H1 (cell line): ENCODE results near the gene OXNAD1. TPM values are rescaled to one million over a fixed set of nuclear protein-coding genes. Genes with fewer than 3 reads are reported as not detected.

Source experiments
- CTCF ChIA-PET: fragments of 300-600 bp; sonication (Branson Sonifier 250); formaldehyde crosslinking; loops from one replicate; lab custom pipeline; 2021; ENCODE audit not compliant: partially characterized antibody; lab: Charles Lee
- POLR2A ChIA-PET: fragments of 300-600 bp; sonication (Branson Sonifier 250); formaldehyde crosslinking; loops from one replicate; lab custom pipeline; 2021; ENCODE audit warnings: inconsistent platforms; ENCODE audit not compliant: partially characterized antibody; lab: Charles Lee
- DNase-seq, 2 experiments: peaks; one replicate each; pipeline versions ENCODE4 v3.0.0 to v3.0.0-alpha.2; 2010 to 2022; ENCODE audit warnings: low spot score in 2 of 2, low read depth in 1 of 2, mixed read lengths in 1 of 2
- FAIRE-seq: peaks from 2 replicates; lab custom pipeline; 2011; peaks lifted over from hg19 to GRCh38; lab: Jason Lieb, UNC
- H2AFZ ChIP-seq: 2 replicates; pipeline ENCODE4 v1.8.1; 2012; ENCODE audit warnings: low read length, inconsistent platforms
- H2AK5ac ChIP-seq: 2 replicates; pipeline ENCODE4 v1.6.1; 2013; ENCODE audit warnings: low read depth, low read length
- H2BK120ac ChIP-seq: replicated peaks from 2 replicates; pipeline ENCODE3; 2013; ENCODE audit warnings: low read depth, low read length, inconsistent platforms
- H2BK12ac ChIP-seq: 2 replicates; pipeline ENCODE4 v1.6.1; 2013; ENCODE audit warnings: low read depth, low read length
- H2BK15ac ChIP-seq: 2 replicates; pipeline ENCODE4 v1.6.1; 2013; ENCODE audit warnings: low read length
- H2BK20ac ChIP-seq: 2 replicates; pipeline ENCODE4 v1.6.1; 2013; ENCODE audit warnings: low read length
- H2BK5ac ChIP-seq: 2 replicates; pipeline ENCODE4 v1.6.1; 2013; ENCODE audit warnings: low read depth, low read length
- H3K14ac ChIP-seq: 2 replicates; pipeline ENCODE4 v1.6.1; 2013; ENCODE audit warnings: inconsistent platforms; ENCODE audit not compliant: insufficient read length
- H3K18ac ChIP-seq: 2 replicates; pipeline ENCODE4 v1.6.1; 2013; ENCODE audit warnings: low read length; ENCODE audit errors: extremely low read depth
- H3K23ac ChIP-seq: 2 replicates; pipeline ENCODE4 v1.6.1; 2013; ENCODE audit warnings: inconsistent platforms; ENCODE audit not compliant: insufficient read length
- H3K23me2 ChIP-seq: 2 replicates; pipeline ENCODE4 v1.6.1; 2013; ENCODE audit warnings: low read depth, low read length
- H3K27ac ChIP-seq: 2 replicates; pipeline ENCODE4 v1.6.1; 2011; ENCODE audit warnings: low read depth, low read length, inconsistent platforms
- H3K27me3 ChIP-seq, 4 experiments: replicated peaks in 1 of 4; 1 replicate in 1 of 4; 2 replicates in 3 of 4; pipeline versions ENCODE4 v1.6.1 to v1.8.1; 2011 to 2013; ENCODE audit warnings: low read length in 3 of 4, mild to moderate bottlenecking in 3 of 4, inconsistent platforms in 2 of 4, mixed read lengths in 2 of 4, moderate library complexity in 1 of 4; ENCODE audit not compliant: control insufficient read depth in 3 of 4, insufficient read depth in 3 of 4; ENCODE audit errors: extremely low read depth in 1 of 4
- H3K36me3 ChIP-seq, 4 experiments: 2 replicates each; pipeline versions ENCODE4 v1.6.1 to v1.8.1; 2011 to 2013; ENCODE audit warnings: mild to moderate bottlenecking in 4 of 4, low read length in 3 of 4, moderate library complexity in 2 of 4, control low read depth in 1 of 4, inconsistent platforms in 1 of 4; ENCODE audit not compliant: insufficient read depth in 4 of 4, control insufficient read depth in 2 of 4
- H3K4ac ChIP-seq: replicated peaks from 2 replicates; pipeline ENCODE3; 2013; ENCODE audit warnings: low read length, low read depth, mixed read lengths, inconsistent platforms; ENCODE audit not compliant: insufficient read length
- H3K4me1 ChIP-seq, 4 experiments: replicated peaks in 1 of 4; 1 replicate in 1 of 4; 2 replicates in 3 of 4; pipeline versions ENCODE4 v1.6.1 to v1.8.1; 2011 to 2013; ENCODE audit warnings: low read length in 3 of 4, inconsistent platforms in 2 of 4, mixed read lengths in 1 of 4; ENCODE audit not compliant: insufficient read depth in 4 of 4, control insufficient read depth in 3 of 4
- H3K4me2 ChIP-seq, 2 experiments: 2 replicates each; pipeline versions ENCODE4 v1.6.1 to v1.8.1; 2011 to 2013; ENCODE audit warnings: low read depth in 2 of 2, low read length in 2 of 2, control low read depth in 1 of 2, inconsistent platforms in 1 of 2, mild to moderate bottlenecking in 1 of 2; ENCODE audit not compliant: insufficient read depth in 1 of 2
- H3K4me3 ChIP-seq, 4 experiments: fragments of 200-600, 300-600 bp in 1 of 4; sonication (generic), shearing (Covaris generic), sonication (Bioruptor Twin) in 1 of 4; 2 replicates each; pipeline versions ENCODE4 v1.5.1 to v1.8.1; 2011 to 2016; ENCODE audit warnings: low read length in 4 of 4, low read depth in 3 of 4, control low read depth in 2 of 4, inconsistent platforms in 2 of 4, mild to moderate bottlenecking in 2 of 4, mixed read lengths in 1 of 4, moderate library complexity in 1 of 4; ENCODE audit not compliant: insufficient read depth in 2 of 4; ENCODE audit errors: extremely low read depth in 1 of 4
- H3K56ac ChIP-seq: replicated peaks from 2 replicates; pipeline ENCODE3; 2013; ENCODE audit warnings: low read depth, mild to moderate bottlenecking, mixed read lengths, low read length, inconsistent platforms; ENCODE audit not compliant: insufficient read length
- H3K79me1 ChIP-seq: 2 replicates; pipeline ENCODE4 v1.6.1; 2013; ENCODE audit warnings: low read depth, low read length, control low read depth
- H3K79me2 ChIP-seq, 2 experiments: 2 replicates each; pipeline versions ENCODE4 v1.6.1 to v1.8.1; 2012 to 2013; ENCODE audit warnings: low read length in 2 of 2, mild to moderate bottlenecking in 2 of 2, inconsistent platforms in 1 of 2; ENCODE audit not compliant: insufficient read depth in 2 of 2, control insufficient read depth in 1 of 2
- H3K9ac ChIP-seq, 4 experiments: replicated peaks in 1 of 4; 1 replicate in 1 of 4; 2 replicates in 3 of 4; pipeline versions ENCODE4 v1.6.1 to v1.8.1; 2011 to 2013; ENCODE audit warnings: low read depth in 3 of 4, low read length in 3 of 4, control low read depth in 2 of 4, mild to moderate bottlenecking in 2 of 4, moderate library complexity in 2 of 4, inconsistent platforms in 1 of 4; ENCODE audit errors: extremely low read depth in 1 of 4
- H3K9me3 ChIP-seq, 2 experiments: 2 replicates each; pipeline versions ENCODE4 v1.6.1 to v1.8.1; 2012 to 2013; ENCODE audit warnings: mild to moderate bottlenecking in 2 of 2, moderate library complexity in 2 of 2, control low read depth in 1 of 2, inconsistent platforms in 1 of 2, low read depth in 1 of 2, low read length in 1 of 2, mixed read lengths in 1 of 2; ENCODE audit not compliant: insufficient read depth in 2 of 2
- H4K20me1 ChIP-seq, 2 experiments: replicated peaks in 1 of 2; 2 replicates each; pipeline versions ENCODE3 to v1.8.1; 2011 to 2013; ENCODE audit warnings: inconsistent platforms in 2 of 2, low read length in 2 of 2, mild to moderate bottlenecking in 1 of 2; ENCODE audit not compliant: insufficient read depth in 2 of 2, control insufficient read depth in 1 of 2
- H4K5ac ChIP-seq: 2 replicates; pipeline ENCODE4 v1.6.1; 2013; ENCODE audit warnings: low read length, low read depth, mixed read lengths, inconsistent platforms; ENCODE audit not compliant: insufficient read length
- H4K8ac ChIP-seq: 2 replicates; pipeline ENCODE4 v1.8.0; 2013; ENCODE audit warnings: mild to moderate bottlenecking, moderate library complexity, low read length, inconsistent platforms; ENCODE audit not compliant: insufficient read depth; ENCODE audit errors: extremely low read depth
- H4K91ac ChIP-seq: replicated peaks from 2 replicates; pipeline ENCODE3; 2013; ENCODE audit warnings: low read length, mixed read lengths, inconsistent platforms; ENCODE audit not compliant: insufficient read length
- ATF3 ChIP-seq: IDR thresholded peaks from 2 replicates; pipeline ENCODE4 v1.6.1; 2011; ENCODE audit warnings: low read depth, mild to moderate bottlenecking, low read length; ENCODE audit not compliant: insufficient read depth
- CBX5 ChIP-seq: fragments of 300-800, 300-1000 bp; sonication (generic); IDR thresholded peaks from 2 replicates; pipeline ENCODE4 v1.7.1; 2016; ENCODE audit warnings: antibody characterized with exemption, low read length, low read depth
- CEBPB ChIP-seq: IDR thresholded peaks from 2 replicates; pipeline ENCODE4 v1.6.1; 2012; ENCODE audit warnings: low read depth, low read length
- HDAC6 ChIP-seq: IDR thresholded peaks from one replicate; pipeline ENCODE4 v1.7.1; 2012; ENCODE audit warnings: low read depth, mild to moderate bottlenecking, inconsistent platforms, low read length, moderate library complexity
- MAX ChIP-seq: IDR thresholded peaks from 2 replicates; pipeline ENCODE4 v1.6.1; 2012; ENCODE audit warnings: inconsistent platforms
- RAD21 ChIP-seq, 2 experiments: IDR thresholded peaks in 1 of 2; conservative IDR thresholded peaks in 1 of 2; 2 replicates each; pipeline ENCODE4 v1.6.1; 2011; ENCODE audit warnings: low read depth in 2 of 2, low read length in 2 of 2, improper control_type of control experiment in 1 of 2, inconsistent platforms in 1 of 2, mild to moderate bottlenecking in 1 of 2, moderate library complexity in 1 of 2
- SP2 ChIP-seq: IDR thresholded peaks from 2 replicates; pipeline ENCODE4 v1.6.1; 2012; ENCODE audit warnings: mild to moderate bottlenecking, low read length, inconsistent platforms
- SRF ChIP-seq: IDR thresholded peaks from 2 replicates; pipeline ENCODE4 v1.6.1; 2011; ENCODE audit warnings: mild to moderate bottlenecking, low read depth, low read length, moderate library complexity
- WGBS, 2 experiments: shearing (Covaris generic) in 1 of 2; methylation state at CpG; one replicate each; pipeline versions ENCODE4 v1.1.6 to v1.1.7; 2013 to 2015; ENCODE audit warnings: low lambda C conversion rate in 2 of 2, mixed read lengths in 2 of 2, inconsistent platforms in 1 of 2, low coverage in 1 of 2, missing lambda C conversion rate in 1 of 2; ENCODE audit not compliant: insufficient replicate concordance in 2 of 2, insufficient coverage in 1 of 2, insufficient read length in 1 of 2; ENCODE audit errors: extremely low coverage in 1 of 2, missing lambda C conversion rate in 1 of 2; 5-methylcytosine and 5-hydroxymethylcytosine counted together
- polyA plus RNA-seq, 7 experiments: library from polyadenylated mRNA; depleted of rRNA in 3 of 7; stranded (reverse) in 5 of 7; unstranded in 2 of 7; fragments of >200 nt in 5 of 7; fragments of 200-250 nt in 2 of 7; gene quantifications; 1 replicate in 5 of 7; 2 replicates in 1 of 7; 4 replicates in 1 of 7; pipeline versions ENCODE4 v1.2.1 to v1.2.3, GENCODE V29; 2011 to 2013; ENCODE audit warnings: missing spikeins in 2 of 7, mixed read lengths in 2 of 7
- total RNA-seq: library from RNA; stranded (reverse); fragmentation: NEBNext Ultra II Directional; extraction: Animal tissue kit (Norgen Biotek cat#: 25700); gene quantifications from 2 replicates; pipeline ENCODE4 v1.2.1, GENCODE V29; 2021

Gene OXNAD1
- total and polyA plus RNA-seq, 2 of the 8 experiments (the other 6 are each of a cell fraction or from before 2014, with no cell fraction given): 14.9 to 24.8 TPM

- FAIRE-seq: no peak
- Histone ChIP-seq H3K4ac (no peak overlapping the region), H3K9me3 (no peaks in the 10 kb centered on the region), H3K18ac (no peak overlapping the region), H2BK20ac (no peak overlapping the region), H3K79me1 (no peaks in the 10 kb centered on the region), H2BK120ac (no peak overlapping the region), H3K56ac (no peak overlapping the region), H4K5ac (no peak overlapping the region), H3K36me3 (peaks cover 2 to 18% (median 5%) of the 10 kb centered on the region in 4 experiments; a peak in 5 of 8 replicates), H3K14ac (no peak overlapping the region), H2BK15ac (no peak overlapping the region), H3K27ac (no peak overlapping the region), H3K23ac (no peak overlapping the region), H4K20me1 (peaks cover 2% of the 10 kb centered on the region in 2 experiments), H3K27me3 (no peaks in the 10 kb centered on the region), H4K91ac (no peak overlapping the region), H3K4me3 (no peak overlapping the region), H3K4me1 (no peaks in the 10 kb centered on the region), H2BK5ac (no peak overlapping the region), H4K8ac (no peak overlapping the region), H3K79me2 (no peaks in the 10 kb centered on the region), H3K4me2 (no peak overlapping the region), H2AK5ac (no peak overlapping the region), H2BK12ac (no peak overlapping the region), H2AFZ (no peak overlapping the region), H3K9ac (no peak overlapping the region), H3K23me2 (no peaks in the 10 kb centered on the region)
- TF ChIP-seq SRF (no peak), CEBPB (no peak), ATF3 (no peak), RAD21 (IDR thresholded peaks at IDR 0.05 in 1 of 2, conservative IDR thresholded peaks at IDR 0.05 in 1 of 2; ENCODE audit: low read depth in 2 of 2, low read length in 2 of 2) (no peak), MAX (no peak), HDAC6 (no peak), CBX5 (no peak), SP2 (no peak)
- CTCF ChIA-PET: interaction anchor here (1.5 kb wide), 1 partner anchor 39 kb away, joined by 7 read pairs; no protein-coding TSS in a partner anchor
- DNase-seq: no peak
- POLR2A ChIA-PET: no interaction called here
- 97% methylated on average over 2 of the region's 2 CpGs; no CpG with 5 or more reads in 1 of the 2 experiments for WGBS, 2 experiments
Measured at GRCh38 chr3:16280671-16281070, 15.7 kb downstream of the OXNAD1 start.
